SK-N-SH treated with all-trans-retinoic acid at 6 μM for 48 hours (cell line): ENCODE results near the gene CASP7.

Experiments used
- ATAC-seq: fragments of 200-7000 bp; cut with Tn5 transposase; 3 replicates; pipeline ENCODE4 v1.9.1; 2020; ENCODE audit warnings: mild to moderate bottlenecking, moderate library complexity
- ARNTL ChIP-seq: fragments of 450-650 bp; formaldehyde crosslinking; IDR thresholded peaks from 2 replicates; pipeline ENCODE4 v1.5.0; 2020; ENCODE audit warnings: low read depth, mild to moderate bottlenecking, moderate library complexity, borderline replicate concordance
- BACH2 ChIP-seq: fragments of 250-450 bp; sonication (Bioruptor Pico); IDR thresholded peaks from 2 replicates; pipeline ENCODE4 v1.9.0; 2021; ENCODE audit warnings: mild to moderate bottlenecking, borderline replicate concordance
- CSDC2 ChIP-seq: fragments of 250-450 bp; sonication (Bioruptor Pico); IDR thresholded peaks from 2 replicates; pipeline ENCODE4 v1.5.0; 2020; ENCODE audit warnings: mild to moderate bottlenecking, moderate library complexity
- ESRRG ChIP-seq: fragments of 250-450 bp; sonication (Bioruptor Pico); IDR thresholded peaks from 2 replicates; pipeline ENCODE4 v1.6.1; 2021; ENCODE audit warnings: mild to moderate bottlenecking
- GLIS3 ChIP-seq: fragments of 250-450 bp; sonication (Bioruptor Pico); IDR thresholded peaks from 2 replicates; pipeline ENCODE4 v1.5.0; 2020; ENCODE audit warnings: mild to moderate bottlenecking, moderate library complexity
- ISL1 ChIP-seq: fragments of 250-450 bp; sonication (Bioruptor Pico); IDR thresholded peaks from 2 replicates; pipeline ENCODE4 v2.1.2; 2022; ENCODE audit warnings: mild to moderate bottlenecking, moderate library complexity
- PPARA ChIP-seq: fragments of 250-450 bp; sonication (Bioruptor Pico); IDR thresholded peaks from 2 replicates; pipeline ENCODE4 v1.5.0; 2020; ENCODE audit warnings: mild to moderate bottlenecking, borderline replicate concordance
- RARB ChIP-seq: fragments of 250-450 bp; sonication (Bioruptor Pico); IDR thresholded peaks from 2 replicates; pipeline ENCODE4 v1.8.0; 2021; ENCODE audit warnings: mild to moderate bottlenecking, moderate library complexity
- TCF4 ChIP-seq: fragments of 250-450 bp; sonication (Bioruptor Pico); IDR thresholded peaks from 2 replicates; pipeline ENCODE4 v1.8.0; 2021; ENCODE audit warnings: mild to moderate bottlenecking, moderate library complexity, borderline replicate concordance
- ZC3H10 ChIP-seq: fragments of 250-450 bp; sonication (Bioruptor Pico); IDR thresholded peaks from 2 replicates; pipeline ENCODE4 v1.5.1; 2021; ENCODE audit warnings: mild to moderate bottlenecking, moderate library complexity
- ZFP3 ChIP-seq: fragments of 250-450 bp; sonication (Bioruptor Pico); IDR thresholded peaks from 2 replicates; pipeline ENCODE4 v1.5.0; 2020; ENCODE audit warnings: mild to moderate bottlenecking, moderate library complexity
- ZFP30 ChIP-seq: fragments of 450-650 bp; formaldehyde crosslinking; IDR thresholded peaks from 2 replicates; pipeline ENCODE4 v1.5.0; 2022; ENCODE audit warnings: mild to moderate bottlenecking, moderate library complexity
- ZNF565 ChIP-seq: fragments of 450-650 bp; formaldehyde crosslinking; conservative IDR thresholded peaks from 2 replicates; pipeline ENCODE4 v1.5.0; 2020; ENCODE audit warnings: low read depth, mild to moderate bottlenecking, moderate library complexity
- ZNF70 ChIP-seq: fragments of 450-650 bp; formaldehyde crosslinking; IDR thresholded peaks from 2 replicates; pipeline ENCODE4 v1.5.0; 2020; ENCODE audit warnings: mild to moderate bottlenecking, moderate library complexity
- ZNF8 ChIP-seq: fragments of 450-650 bp; formaldehyde crosslinking; IDR thresholded peaks from 2 replicates; pipeline ENCODE4 v1.5.0; 2020; ENCODE audit warnings: mild to moderate bottlenecking, moderate library complexity
- TF ChIP-seq, protein P1 (sequence below): fragments of 250-450 bp; sonication (Bioruptor Pico); IDR thresholded peaks from 2 replicates; pipeline ENCODE4 v1.5.1; 2020; ENCODE audit warnings: low read depth, mild to moderate bottlenecking, moderate library complexity
- TF ChIP-seq, protein P2 (sequence below): fragments of 250-450 bp; sonication (Bioruptor Pico); IDR thresholded peaks from 2 replicates; pipeline ENCODE4 v1.8.0; 2021; ENCODE audit warnings: low read depth, mild to moderate bottlenecking, moderate library complexity, borderline replicate concordance
- TF ChIP-seq, protein P3 (sequence below): fragments of 250-450 bp; sonication (Bioruptor Pico); IDR thresholded peaks from 2 replicates; pipeline ENCODE4 v1.8.0; 2020; ENCODE audit warnings: mild to moderate bottlenecking, moderate library complexity, borderline replicate concordance
- TF ChIP-seq, protein P4 (sequence below): fragments of 250-450 bp; sonication (Bioruptor Pico); IDR thresholded peaks from 2 replicates; pipeline ENCODE4 v1.5.1; 2021; ENCODE audit warnings: mild to moderate bottlenecking, moderate library complexity
- TF ChIP-seq, protein P5 (sequence below): fragments of 250-450 bp; sonication (Bioruptor Pico); IDR thresholded peaks from 2 replicates; pipeline ENCODE4 v1.5.0; 2020; ENCODE audit warnings: mild to moderate bottlenecking, moderate library complexity

CASP7 gene

DNA sequence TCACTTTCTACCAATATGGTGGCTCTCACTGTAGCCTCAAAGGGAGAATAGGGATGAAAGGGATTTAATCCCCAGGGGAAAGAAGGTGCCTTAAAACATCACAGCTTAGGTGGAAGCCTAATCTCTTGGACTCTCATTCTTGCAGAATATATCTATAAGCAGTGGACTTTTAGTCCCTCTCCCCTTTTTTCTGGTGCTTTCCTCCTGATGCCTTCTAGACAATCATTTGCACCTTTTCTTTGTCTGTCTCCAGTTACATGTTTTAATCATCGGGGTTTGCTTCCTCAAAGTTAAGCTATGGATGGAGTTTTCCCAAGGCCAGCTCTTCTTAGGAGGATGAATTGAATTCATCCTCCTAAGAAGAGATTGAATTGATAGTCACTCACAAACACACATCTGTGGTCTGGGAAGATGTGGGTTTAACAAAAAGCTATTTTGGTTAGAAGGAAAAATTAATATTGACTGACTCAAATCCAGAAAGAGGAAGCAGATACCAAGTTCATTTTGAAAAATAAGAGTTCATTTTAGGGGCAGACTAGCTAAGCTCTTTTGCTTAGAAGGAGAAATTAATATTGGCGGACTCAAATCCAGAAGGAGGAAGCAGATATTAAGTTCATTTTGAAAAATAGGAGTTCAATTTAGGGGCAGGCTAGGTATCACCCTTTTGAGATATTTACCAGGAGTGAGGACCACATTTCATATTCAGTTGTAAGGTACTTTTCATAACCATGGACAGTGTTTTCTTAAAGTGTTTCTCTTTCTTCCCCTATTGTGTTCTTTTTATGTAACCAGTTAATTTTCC, 36.6 kb downstream of the CASP7 start:
- TF ChIP-seq, protein P1, sequence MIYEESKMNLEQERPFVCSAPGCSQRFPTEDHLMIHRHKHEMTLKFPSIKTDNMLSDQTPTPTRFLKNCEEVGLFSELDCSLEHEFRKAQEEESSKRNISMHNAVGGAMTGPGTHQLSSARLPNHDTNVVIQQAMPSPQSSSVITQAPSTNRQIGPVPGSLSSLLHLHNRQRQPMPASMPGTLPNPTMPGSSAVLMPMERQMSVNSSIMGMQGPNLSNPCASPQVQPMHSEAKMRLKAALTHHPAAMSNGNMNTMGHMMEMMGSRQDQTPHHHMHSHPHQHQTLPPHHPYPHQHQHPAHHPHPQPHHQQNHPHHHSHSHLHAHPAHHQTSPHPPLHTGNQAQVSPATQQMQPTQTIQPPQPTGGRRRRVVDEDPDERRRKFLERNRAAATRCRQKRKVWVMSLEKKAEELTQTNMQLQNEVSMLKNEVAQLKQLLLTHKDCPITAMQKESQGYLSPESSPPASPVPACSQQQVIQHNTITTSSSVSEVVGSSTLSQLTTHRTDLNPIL (CRISPR knock-in tag), result no peak
- TF ChIP-seq ARNTL (CRISPR knock-in tag) (no peak), CSDC2 (CRISPR knock-in tag) (no peak), ESRRG (CRISPR knock-in tag) (no peak), RARB (CRISPR knock-in tag) (no peak), GLIS3 (no peak), ZNF70 (CRISPR knock-in tag) (no peak), ZNF8 (no peak), ISL1 (CRISPR knock-in tag) (no peak), ZC3H10 (CRISPR knock-in tag) (no peak), PPARA (CRISPR knock-in tag) (no peak), TCF4 (no peak)
- TF ChIP-seq, protein P2, sequence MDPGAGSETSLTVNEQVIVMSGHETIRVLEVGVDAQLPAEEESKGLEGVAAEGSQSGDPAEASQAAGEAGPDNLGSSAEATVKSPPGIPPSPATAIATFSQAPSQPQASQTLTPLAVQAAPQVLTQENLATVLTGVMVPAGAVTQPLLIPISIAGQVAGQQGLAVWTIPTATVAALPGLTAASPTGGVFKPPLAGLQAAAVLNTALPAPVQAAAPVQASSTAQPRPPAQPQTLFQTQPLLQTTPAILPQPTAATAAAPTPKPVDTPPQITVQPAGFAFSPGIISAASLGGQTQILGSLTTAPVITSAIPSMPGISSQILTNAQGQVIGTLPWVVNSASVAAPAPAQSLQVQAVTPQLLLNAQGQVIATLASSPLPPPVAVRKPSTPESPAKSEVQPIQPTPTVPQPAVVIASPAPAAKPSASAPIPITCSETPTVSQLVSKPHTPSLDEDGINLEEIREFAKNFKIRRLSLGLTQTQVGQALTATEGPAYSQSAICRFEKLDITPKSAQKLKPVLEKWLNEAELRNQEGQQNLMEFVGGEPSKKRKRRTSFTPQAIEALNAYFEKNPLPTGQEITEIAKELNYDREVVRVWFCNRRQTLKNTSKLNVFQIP (CRISPR knock-in tag), result no peak
- TF ChIP-seq, protein P3, sequence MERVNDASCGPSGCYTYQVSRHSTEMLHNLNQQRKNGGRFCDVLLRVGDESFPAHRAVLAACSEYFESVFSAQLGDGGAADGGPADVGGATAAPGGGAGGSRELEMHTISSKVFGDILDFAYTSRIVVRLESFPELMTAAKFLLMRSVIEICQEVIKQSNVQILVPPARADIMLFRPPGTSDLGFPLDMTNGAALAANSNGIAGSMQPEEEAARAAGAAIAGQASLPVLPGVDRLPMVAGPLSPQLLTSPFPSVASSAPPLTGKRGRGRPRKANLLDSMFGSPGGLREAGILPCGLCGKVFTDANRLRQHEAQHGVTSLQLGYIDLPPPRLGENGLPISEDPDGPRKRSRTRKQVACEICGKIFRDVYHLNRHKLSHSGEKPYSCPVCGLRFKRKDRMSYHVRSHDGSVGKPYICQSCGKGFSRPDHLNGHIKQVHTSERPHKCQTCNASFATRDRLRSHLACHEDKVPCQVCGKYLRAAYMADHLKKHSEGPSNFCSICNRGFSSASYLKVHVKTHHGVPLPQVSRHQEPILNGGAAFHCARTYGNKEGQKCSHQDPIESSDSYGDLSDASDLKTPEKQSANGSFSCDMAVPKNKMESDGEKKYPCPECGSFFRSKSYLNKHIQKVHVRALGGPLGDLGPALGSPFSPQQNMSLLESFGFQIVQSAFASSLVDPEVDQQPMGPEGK (CRISPR knock-in tag), result no peak
- ATAC-seq, result no peak

DNA sequence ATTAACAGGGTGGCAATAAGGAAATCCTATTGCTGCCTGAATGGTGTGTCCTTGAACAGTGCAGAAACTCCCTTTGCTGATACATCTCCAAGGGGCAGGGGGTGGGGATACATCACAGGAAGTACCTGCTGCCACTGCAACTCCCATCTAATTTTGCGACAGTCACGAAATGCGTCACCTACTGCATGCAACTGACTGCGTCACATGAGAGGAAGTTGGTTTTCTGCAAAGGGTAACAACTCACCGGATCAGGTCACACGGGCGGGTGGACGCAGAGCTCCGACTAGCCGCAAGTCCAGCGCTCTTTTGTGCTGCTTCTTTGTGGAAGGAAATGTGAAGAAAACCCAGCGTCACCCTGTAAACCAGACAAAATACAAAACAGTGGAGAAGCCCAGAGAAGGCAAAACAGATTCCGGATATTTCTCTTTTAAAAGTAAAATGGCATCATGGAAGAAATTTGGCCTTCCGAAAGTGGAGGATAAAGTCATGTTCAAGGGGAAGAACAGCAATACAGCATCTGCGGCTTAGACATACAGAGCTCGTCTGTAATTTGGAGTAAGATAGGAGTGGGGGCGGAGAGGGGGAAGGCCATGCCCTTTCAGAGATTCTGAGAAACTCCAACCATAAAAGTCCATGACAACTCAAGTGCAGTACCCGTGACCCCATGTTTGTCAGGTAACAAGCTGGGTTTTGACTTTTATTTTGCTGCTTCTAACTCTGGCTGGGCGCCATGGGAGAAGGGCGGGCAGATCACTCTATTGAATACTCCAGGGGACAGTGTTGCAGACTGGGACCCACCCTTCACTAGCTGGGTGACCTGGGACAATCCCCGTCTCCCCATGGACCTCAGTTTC, 39.5 kb downstream of the CASP7 start:
- TF ChIP-seq ZC3H10 (CRISPR knock-in tag), result no peak
- no peak for ATAC-seq

DNA sequence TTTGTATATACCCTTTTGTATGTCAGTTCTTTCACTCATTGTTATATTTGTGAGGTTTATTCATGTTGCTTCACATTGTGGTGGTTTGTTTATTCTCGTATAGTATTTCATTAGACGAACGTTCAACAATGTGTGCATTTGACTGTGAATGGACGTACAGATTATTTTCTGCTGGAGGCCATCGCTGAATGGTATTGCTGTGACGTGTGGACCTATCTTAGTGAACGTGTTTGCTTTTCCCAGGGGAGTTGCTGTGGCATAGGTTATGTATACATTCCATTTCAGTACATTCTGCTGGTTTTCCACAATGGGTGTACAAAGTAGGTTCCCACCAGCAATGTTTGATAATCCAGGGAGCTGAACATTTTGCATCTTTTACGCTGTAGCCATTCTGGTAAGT, 40.7 kb downstream of the CASP7 start:
- TF ChIP-seq PPARA (CRISPR knock-in tag) (no peak), ZNF8 (no peak), GLIS3 (no peak), ZFP30 (CRISPR knock-in tag) (no peak), TCF4 (no peak), CSDC2 (CRISPR knock-in tag) (no peak), ARNTL (CRISPR knock-in tag) (no peak), ESRRG (CRISPR knock-in tag) (no peak), ZNF565 (CRISPR knock-in tag) (no peak), BACH2 (no peak), ZFP3 (no peak), ISL1 (CRISPR knock-in tag) (no peak)
- TF ChIP-seq, protein P4, sequence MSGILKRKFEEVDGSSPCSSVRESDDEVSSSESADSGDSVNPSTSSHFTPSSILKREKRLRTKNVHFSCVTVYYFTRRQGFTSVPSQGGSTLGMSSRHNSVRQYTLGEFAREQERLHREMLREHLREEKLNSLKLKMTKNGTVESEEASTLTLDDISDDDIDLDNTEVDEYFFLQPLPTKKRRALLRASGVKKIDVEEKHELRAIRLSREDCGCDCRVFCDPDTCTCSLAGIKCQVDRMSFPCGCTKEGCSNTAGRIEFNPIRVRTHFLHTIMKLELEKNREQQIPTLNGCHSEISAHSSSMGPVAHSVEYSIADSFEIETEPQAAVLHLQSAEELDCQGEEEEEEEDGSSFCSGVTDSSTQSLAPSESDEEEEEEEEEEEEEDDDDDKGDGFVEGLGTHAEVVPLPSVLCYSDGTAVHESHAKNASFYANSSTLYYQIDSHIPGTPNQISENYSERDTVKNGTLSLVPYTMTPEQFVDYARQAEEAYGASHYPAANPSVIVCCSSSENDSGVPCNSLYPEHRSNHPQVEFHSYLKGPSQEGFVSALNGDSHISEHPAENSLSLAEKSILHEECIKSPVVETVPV (CRISPR knock-in tag), result no peak
- TF ChIP-seq, protein P1 (CRISPR knock-in tag), result no peak
- TF ChIP-seq, protein P5, sequence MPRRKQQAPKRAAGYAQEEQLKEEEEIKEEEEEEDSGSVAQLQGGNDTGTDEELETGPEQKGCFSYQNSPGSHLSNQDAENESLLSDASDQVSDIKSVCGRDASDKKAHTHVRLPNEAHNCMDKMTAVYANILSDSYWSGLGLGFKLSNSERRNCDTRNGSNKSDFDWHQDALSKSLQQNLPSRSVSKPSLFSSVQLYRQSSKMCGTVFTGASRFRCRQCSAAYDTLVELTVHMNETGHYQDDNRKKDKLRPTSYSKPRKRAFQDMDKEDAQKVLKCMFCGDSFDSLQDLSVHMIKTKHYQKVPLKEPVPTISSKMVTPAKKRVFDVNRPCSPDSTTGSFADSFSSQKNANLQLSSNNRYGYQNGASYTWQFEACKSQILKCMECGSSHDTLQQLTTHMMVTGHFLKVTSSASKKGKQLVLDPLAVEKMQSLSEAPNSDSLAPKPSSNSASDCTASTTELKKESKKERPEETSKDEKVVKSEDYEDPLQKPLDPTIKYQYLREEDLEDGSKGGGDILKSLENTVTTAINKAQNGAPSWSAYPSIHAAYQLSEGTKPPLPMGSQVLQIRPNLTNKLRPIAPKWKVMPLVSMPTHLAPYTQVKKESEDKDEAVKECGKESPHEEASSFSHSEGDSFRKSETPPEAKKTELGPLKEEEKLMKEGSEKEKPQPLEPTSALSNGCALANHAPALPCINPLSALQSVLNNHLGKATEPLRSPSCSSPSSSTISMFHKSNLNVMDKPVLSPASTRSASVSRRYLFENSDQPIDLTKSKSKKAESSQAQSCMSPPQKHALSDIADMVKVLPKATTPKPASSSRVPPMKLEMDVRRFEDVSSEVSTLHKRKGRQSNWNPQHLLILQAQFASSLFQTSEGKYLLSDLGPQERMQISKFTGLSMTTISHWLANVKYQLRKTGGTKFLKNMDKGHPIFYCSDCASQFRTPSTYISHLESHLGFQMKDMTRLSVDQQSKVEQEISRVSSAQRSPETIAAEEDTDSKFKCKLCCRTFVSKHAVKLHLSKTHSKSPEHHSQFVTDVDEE (CRISPR knock-in tag), result no peak
- ATAC-seq, result no peak
